Panc1 (cell line): ENCODE measurements around the gene GRIP2. TPM values are rescaled to one million over a fixed set of nuclear protein-coding genes. Genes with fewer than 3 reads are reported as not detected.

ENCODE experiments used
- ATAC-seq: fragments of 200-7000 bp; cut with Tn5 transposase; 2 replicates; pipeline ENCODE4 v1.9.1; 2020; ENCODE audit warnings: mild to moderate bottlenecking, moderate library complexity
- BruUV-seq: library from RNA; stranded (reverse); fragments of 400-500 nt; replicated peaks from 2 replicates; lab custom pipeline; 2021; lab: Mats Ljungman, UMichigan
- CTCF ChIA-PET: fragments of 300-600 bp; sonication (Branson Sonifier 250); formaldehyde crosslinking; loops from one replicate; lab custom pipeline; 2022; ENCODE audit warnings: antibody characterized with exemption; lab: Charles Lee
- POLR2A ChIA-PET: fragments of 300-600 bp; sonication (Branson Sonifier 250); formaldehyde crosslinking; loops from one replicate; lab custom pipeline; 2022; ENCODE audit warnings: antibody characterized with exemption; lab: Charles Lee
- DNase-seq: peaks from one replicate; pipeline ENCODE4 v3.0.0-alpha.2; 2010; ENCODE audit warnings: low read depth, low spot score
- H3K27ac ChIP-seq: 2 replicates; pipeline ENCODE4 v1.5.1; 2011; ENCODE audit warnings: mild to moderate bottlenecking, low read length, inconsistent platforms
- H3K27me3 ChIP-seq: fragments of 200-500 bp; sonication (Bioruptor generic); 2 replicates; pipeline ENCODE4 v1.6.0; 2014; ENCODE audit warnings: low read length, inconsistent platforms; ENCODE audit not compliant: control insufficient read depth, insufficient read depth
- H3K36me3 ChIP-seq: fragments of 200-500 bp; sonication (Bioruptor generic); 2 replicates; pipeline ENCODE4 v1.5.1; 2014; ENCODE audit warnings: inconsistent platforms, mild to moderate bottlenecking, low read length, moderate library complexity; ENCODE audit not compliant: control insufficient read depth, insufficient read depth
- H3K4me1 ChIP-seq: 2 replicates; pipeline ENCODE4 v1.5.1; 2011; ENCODE audit warnings: inconsistent platforms, mild to moderate bottlenecking, low read length, moderate library complexity; ENCODE audit not compliant: control insufficient read depth, insufficient read depth
- H3K4me3 ChIP-seq, 2 experiments: 2 replicates each; pipeline ENCODE4 v1.5.1; 2011 to 2012; ENCODE audit warnings: low read depth in 2 of 2, low read length in 2 of 2, mild to moderate bottlenecking in 2 of 2, inconsistent platforms in 1 of 2, moderate library complexity in 1 of 2
- H3K9me3 ChIP-seq: fragments of 200-500 bp; sonication (Bioruptor generic); 2 replicates; pipeline ENCODE4 v1.5.1; 2014; ENCODE audit warnings: low read depth, mild to moderate bottlenecking, inconsistent platforms, low read length, moderate library complexity; ENCODE audit not compliant: control insufficient read depth, insufficient read depth
- POLR2AphosphoS5 ChIP-seq: IDR thresholded peaks from 2 replicates; pipeline ENCODE4 v1.6.1; 2012; ENCODE audit warnings: mild to moderate bottlenecking, low read depth, low read length, moderate library complexity
- SIN3A ChIP-seq: IDR thresholded peaks from 2 replicates; pipeline ENCODE4 v1.6.1; 2012; ENCODE audit warnings: low read depth, mild to moderate bottlenecking, low read length, moderate library complexity, borderline replicate concordance; ENCODE audit not compliant: insufficient read depth
- TCF7L2 ChIP-seq: IDR thresholded peaks from 2 replicates; pipeline ENCODE4 v1.6.1; 2011; ENCODE audit warnings: mild to moderate bottlenecking, low read depth, low read length, inconsistent platforms
- in situ Hi-C: cut with HindIII; loops from 2 replicates; pipeline ENCODE4 v1.10.0; 2016; ENCODE audit warnings: low sequenced_read_pairs, low pct_unique_long_range_greater_than_20kb
- intact Hi-C: fragments of 100-400 bp; cut with micrococcal nuclease; formaldehyde crosslinking; loops from one replicate; pipeline ENCODE4 v1.10.0; 2022; ENCODE audit not compliant: unreplicated experiment
- total RNA-seq: library from RNA; stranded (reverse); gene quantifications from one replicate; pipeline ENCODE4 v1.2.1, GENCODE V29; 2021; ENCODE audit not compliant: unreplicated experiment
- TF ChIP-seq, protein P1 (sequence below), 2 experiments: IDR thresholded peaks; 2 replicates each; pipeline ENCODE4 v1.6.1; 2011 to 2012; ENCODE audit warnings: low read depth in 2 of 2, control low read depth in 1 of 2, low read length in 1 of 2, mild to moderate bottlenecking in 1 of 2, moderate library complexity in 1 of 2; ENCODE audit not compliant: insufficient read depth in 1 of 2
- TF ChIP-seq, protein P2 (sequence below): fragments of 450-650 bp; IDR thresholded peaks from 2 replicates; pipeline ENCODE4 v1.5.1; 2017; ENCODE audit warnings: mild to moderate bottlenecking

GRIP2 gene
- total RNA-seq, 1 experiment from 2014 or later = 6.5 TPM

DNA sequence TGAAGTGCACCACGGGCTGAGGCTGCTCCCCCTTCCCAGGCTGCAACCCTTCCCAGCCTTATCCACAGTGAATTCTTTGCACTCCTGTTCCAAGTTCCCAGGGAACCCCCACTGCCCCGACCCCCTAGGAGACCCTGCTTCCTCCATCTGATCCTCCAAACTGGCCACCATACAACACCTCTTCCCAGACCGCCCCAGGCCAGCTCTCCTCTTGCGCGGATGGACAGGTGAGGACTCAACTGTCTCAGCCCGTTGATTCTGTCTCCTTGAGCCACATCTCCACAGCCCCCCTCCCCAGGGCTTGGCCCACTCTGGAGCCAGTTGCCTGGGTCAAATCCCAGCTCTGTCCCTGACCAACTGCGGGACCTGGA is 21.7 kb downstream of the GRIP2 start:
- POLR2A ChIA-PET = no interaction called here
- CTCF ChIA-PET = no interaction called here
- intact Hi-C loops = no loop called here

DNA sequence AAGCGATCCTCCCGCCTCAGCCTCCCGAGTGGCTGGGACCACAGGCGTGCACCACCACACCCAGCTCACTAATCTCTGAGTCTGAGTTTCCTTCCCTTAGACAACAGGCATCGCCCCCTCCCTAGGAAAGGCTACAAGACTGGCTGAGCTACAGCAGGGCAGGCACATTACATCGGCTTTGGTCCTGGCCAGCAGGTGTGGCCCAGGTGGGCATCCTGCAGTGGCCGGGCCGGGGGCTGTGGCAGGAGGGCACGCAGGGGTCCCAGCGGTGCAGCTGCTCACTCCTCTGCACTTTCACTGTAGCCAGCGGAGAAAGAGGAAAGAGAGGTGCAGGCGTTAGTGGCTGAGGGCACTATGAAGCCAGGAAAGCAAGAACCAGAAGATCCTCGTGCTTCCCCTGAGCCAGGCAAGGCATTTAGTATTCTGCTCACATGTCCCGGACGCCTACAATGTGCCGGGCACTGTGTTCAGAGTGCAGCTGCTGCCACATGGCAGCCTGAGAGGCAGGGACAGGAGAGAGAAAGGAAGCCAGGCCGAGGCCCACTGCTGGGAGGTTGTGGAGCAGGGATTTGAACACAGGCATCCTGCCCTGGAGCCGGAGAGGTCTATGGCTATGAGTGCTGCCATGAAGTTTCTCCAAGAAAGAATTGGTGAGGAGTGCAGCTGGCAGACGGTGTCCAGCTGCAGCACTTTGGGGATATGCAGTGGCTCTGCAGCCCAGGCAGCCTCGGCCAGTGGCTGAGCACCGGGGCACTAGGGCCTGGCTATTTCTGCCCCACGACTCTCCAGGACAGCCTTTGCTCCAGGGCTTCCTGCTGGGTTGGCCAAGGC is 22.3 kb downstream of the GRIP2 start:
- CTCF ChIA-PET = no interaction called here
- DNase-seq (no peak), ATAC-seq (no peak; the same call in 1 of the 2 replicates)
- Histone ChIP-seq H3K4me3 (no peak overlapping the region), H3K27me3 (no peaks in the 10 kb centered on the region), H3K4me1 (no peaks in the 10 kb centered on the region), H3K36me3 (no peaks in the 10 kb centered on the region), H3K9me3 (no peaks in the 10 kb centered on the region), H3K27ac (no peak overlapping the region)
- no TSS peak for BruUV-seq
- intact Hi-C loops (no loop called here), in situ Hi-C loops (no loop called here)
- POLR2A ChIA-PET = no interaction called here
- TF ChIP-seq TCF7L2 = no peak
- TF ChIP-seq, protein P1, sequence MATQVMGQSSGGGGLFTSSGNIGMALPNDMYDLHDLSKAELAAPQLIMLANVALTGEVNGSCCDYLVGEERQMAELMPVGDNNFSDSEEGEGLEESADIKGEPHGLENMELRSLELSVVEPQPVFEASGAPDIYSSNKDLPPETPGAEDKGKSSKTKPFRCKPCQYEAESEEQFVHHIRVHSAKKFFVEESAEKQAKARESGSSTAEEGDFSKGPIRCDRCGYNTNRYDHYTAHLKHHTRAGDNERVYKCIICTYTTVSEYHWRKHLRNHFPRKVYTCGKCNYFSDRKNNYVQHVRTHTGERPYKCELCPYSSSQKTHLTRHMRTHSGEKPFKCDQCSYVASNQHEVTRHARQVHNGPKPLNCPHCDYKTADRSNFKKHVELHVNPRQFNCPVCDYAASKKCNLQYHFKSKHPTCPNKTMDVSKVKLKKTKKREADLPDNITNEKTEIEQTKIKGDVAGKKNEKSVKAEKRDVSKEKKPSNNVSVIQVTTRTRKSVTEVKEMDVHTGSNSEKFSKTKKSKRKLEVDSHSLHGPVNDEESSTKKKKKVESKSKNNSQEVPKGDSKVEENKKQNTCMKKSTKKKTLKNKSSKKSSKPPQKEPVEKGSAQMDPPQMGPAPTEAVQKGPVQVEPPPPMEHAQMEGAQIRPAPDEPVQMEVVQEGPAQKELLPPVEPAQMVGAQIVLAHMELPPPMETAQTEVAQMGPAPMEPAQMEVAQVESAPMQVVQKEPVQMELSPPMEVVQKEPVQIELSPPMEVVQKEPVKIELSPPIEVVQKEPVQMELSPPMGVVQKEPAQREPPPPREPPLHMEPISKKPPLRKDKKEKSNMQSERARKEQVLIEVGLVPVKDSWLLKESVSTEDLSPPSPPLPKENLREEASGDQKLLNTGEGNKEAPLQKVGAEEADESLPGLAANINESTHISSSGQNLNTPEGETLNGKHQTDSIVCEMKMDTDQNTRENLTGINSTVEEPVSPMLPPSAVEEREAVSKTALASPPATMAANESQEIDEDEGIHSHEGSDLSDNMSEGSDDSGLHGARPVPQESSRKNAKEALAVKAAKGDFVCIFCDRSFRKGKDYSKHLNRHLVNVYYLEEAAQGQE (IDR thresholded peaks at IDR 0.05; ENCODE audit: insufficient read depth in 1 of 2, low read depth in 2 of 2, low read length in 1 of 2) = no peak
- TF ChIP-seq, protein P2, sequence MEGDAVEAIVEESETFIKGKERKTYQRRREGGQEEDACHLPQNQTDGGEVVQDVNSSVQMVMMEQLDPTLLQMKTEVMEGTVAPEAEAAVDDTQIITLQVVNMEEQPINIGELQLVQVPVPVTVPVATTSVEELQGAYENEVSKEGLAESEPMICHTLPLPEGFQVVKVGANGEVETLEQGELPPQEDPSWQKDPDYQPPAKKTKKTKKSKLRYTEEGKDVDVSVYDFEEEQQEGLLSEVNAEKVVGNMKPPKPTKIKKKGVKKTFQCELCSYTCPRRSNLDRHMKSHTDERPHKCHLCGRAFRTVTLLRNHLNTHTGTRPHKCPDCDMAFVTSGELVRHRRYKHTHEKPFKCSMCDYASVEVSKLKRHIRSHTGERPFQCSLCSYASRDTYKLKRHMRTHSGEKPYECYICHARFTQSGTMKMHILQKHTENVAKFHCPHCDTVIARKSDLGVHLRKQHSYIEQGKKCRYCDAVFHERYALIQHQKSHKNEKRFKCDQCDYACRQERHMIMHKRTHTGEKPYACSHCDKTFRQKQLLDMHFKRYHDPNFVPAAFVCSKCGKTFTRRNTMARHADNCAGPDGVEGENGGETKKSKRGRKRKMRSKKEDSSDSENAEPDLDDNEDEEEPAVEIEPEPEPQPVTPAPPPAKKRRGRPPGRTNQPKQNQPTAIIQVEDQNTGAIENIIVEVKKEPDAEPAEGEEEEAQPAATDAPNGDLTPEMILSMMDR = no peak
- TF ChIP-seq POLR2AphosphoS5 = no peak
- no peak for TF ChIP-seq SIN3A

More for the DNA sequence above, 21.7 kb downstream of the GRIP2 start:
- TF ChIP-seq TCF7L2 (no peak), POLR2AphosphoS5 (no peak), SIN3A (no peak)
- TF ChIP-seq, protein P2 = no peak
- TF ChIP-seq, protein P1 (IDR thresholded peaks at IDR 0.05; ENCODE audit: insufficient read depth in 1 of 2, low read depth in 2 of 2, low read length in 1 of 2) = no peak
- H3K27me3 ChIP-seq = no peaks in the 10 kb centered on the region
- H3K36me3 ChIP-seq = no peaks in the 10 kb centered on the region
- H3K9me3 ChIP-seq = no peaks in the 10 kb centered on the region
- no peak overlapping the region for H3K27ac ChIP-seq
- BruUV-seq = no TSS peak
- in situ Hi-C loops = no loop called here
- DNase-seq (no peak), ATAC-seq (no peak)
- no peak overlapping the region for H3K4me3 ChIP-seq
- H3K4me1 ChIP-seq = no peaks in the 10 kb centered on the region
